MG63 (cell line): ENCODE data around the gene EGR1. TPM values are rescaled to one million over a fixed set of nuclear protein-coding genes. Genes with fewer than 3 reads are reported as not detected.

Source experiments
- DNase-seq: peaks from one replicate; pipeline ENCODE4 v3.0.0-alpha.2; 2020
- H3K27me3 ChIP-seq: fragments of 250-450 bp; sonication (Bioruptor Pico); 2 replicates; pipeline ENCODE4 v1.5.1; 2020; ENCODE audit warnings: mild to moderate bottlenecking, moderate library complexity
- H3K36me3 ChIP-seq: fragments of 250-450 bp; sonication (Bioruptor Pico); 2 replicates; pipeline ENCODE4 v1.5.1; 2020; ENCODE audit warnings: mild to moderate bottlenecking, moderate library complexity
- H3K4me3 ChIP-seq: fragments of 250-450 bp; sonication (Bioruptor Pico); 2 replicates; pipeline ENCODE4 v1.5.1; 2020; ENCODE audit warnings: mild to moderate bottlenecking, moderate library complexity
- H3K9me3 ChIP-seq: fragments of 250-450 bp; sonication (Bioruptor Pico); 2 replicates; pipeline ENCODE4 v1.5.1; 2020; ENCODE audit warnings: mild to moderate bottlenecking, moderate library complexity
- total RNA-seq: library from RNA; depleted of rRNA; stranded (reverse); fragments of >200 nt; shearing (Covaris generic); gene quantifications from 2 replicates; pipeline ENCODE4 v1.2.3, GENCODE V29; 2014; ENCODE audit warnings: low replicate concordance; rRNA removed

Gene EGR1
- total RNA-seq, 1 experiment from 2014 or later, result 1.2 TPM

- Histone ChIP-seq H3K9me3 (no peaks in the 10 kb centered on the region), H3K36me3 (peaks cover 94% of the 10 kb centered on the region)
These were observed 50.4 kb downstream of the EGR1 start for GRCh38 chr5:138515556-138516245.

GRCh38 chr5:138517437-138517836, 52.2 kb downstream of the EGR1 start:
- no peak for DNase-seq
- Histone ChIP-seq H3K27me3 (no peaks in the 10 kb centered on the region), H3K4me3 (no peak overlapping the region), H3K36me3 (peaks cover 92% of the 10 kb centered on the region), H3K9me3 (no peaks in the 10 kb centered on the region)

More at GRCh38 chr5:138515556-138516245, 50.4 kb downstream of the EGR1 start:
- no peaks in the 10 kb centered on the region for H3K27me3 ChIP-seq
- DNase-seq, result no peak
- no peak overlapping the region for H3K4me3 ChIP-seq

Other genes starting within 250 kb of the EGR1 start
- gene GFRA3, start 190.9 kb upstream of the EGR1 start, total RNA-seq, result not detected in 2 replicates
- gene CDC25C, start 133.7 kb upstream of the EGR1 start, total RNA-seq, result 20.2 and 23.9 TPM in 2 replicates
- gene FAM53C, start 127.2 kb upstream of the EGR1 start, total RNA-seq, result 34.5 and 76.2 TPM in 2 replicates
- 41.6 and 42.9 TPM in 2 replicates for gene KDM3B, start 112.8 kb upstream of the EGR1 start, total RNA-seq
- gene REEP2, start 26.4 kb upstream of the EGR1 start, total RNA-seq, result 1.4 and 1.8 TPM in 2 replicates
- gene ETF1, start 77.8 kb downstream of the EGR1 start, total RNA-seq, result 222 and 276 TPM in 2 replicates
- gene HSPA9, start 109.9 kb downstream of the EGR1 start, total RNA-seq, result 610 and 1,111 TPM in 2 replicates